CD4-positive, CD25-positive, alpha-beta regulatory T cell (primary cell): Measurements from ENCODE around the gene CMTM8. TPM values are rescaled to one million over a fixed set of nuclear protein-coding genes. Genes with fewer than 3 reads are reported as not detected.

Experiments
- ATAC-seq, 2 donors: fragments of 150-1000 bp; cut with Tn5 transposase; one replicate each; pipeline ENCODE4 v1.10.0; 2021; ENCODE audit warnings: low read depth in 2 of 2, moderate number of reproducible peaks in 2 of 2, moderate library complexity in 1 of 2
- DNase-seq, 3 donors: peaks; one replicate each; pipeline versions ENCODE4 v3.0.0 to v3.0.0-alpha.2; 2012 to 2022; ENCODE audit warnings: mixed read lengths in 1 of 3
- H3K27ac ChIP-seq: one replicate; pipeline ENCODE4 v1.7.0; 2013; ENCODE audit warnings: mild to moderate bottlenecking, low read length; ENCODE audit not compliant: insufficient read depth, poor library complexity, severe bottlenecking
- H3K27me3 ChIP-seq: one replicate; pipeline ENCODE4 v1.7.0; 2013; ENCODE audit warnings: low read length; ENCODE audit not compliant: control insufficient read depth, insufficient read depth
- H3K36me3 ChIP-seq: one replicate; pipeline ENCODE4 v1.7.0; 2013; ENCODE audit warnings: mild to moderate bottlenecking, low read length, moderate library complexity; ENCODE audit not compliant: control insufficient read depth, insufficient read depth
- H3K4me1 ChIP-seq: 2 replicates; pipeline ENCODE4 v1.7.0; 2013; ENCODE audit warnings: mild to moderate bottlenecking, low read length; ENCODE audit not compliant: insufficient read depth, control insufficient read depth, poor library complexity, severe bottlenecking
- H3K4me3 ChIP-seq: one replicate; pipeline ENCODE4 v1.7.0; 2013; ENCODE audit warnings: low read depth, mild to moderate bottlenecking, low read length, moderate library complexity
- H3K9me3 ChIP-seq, 2 experiments: 1 replicate in 1 of 2; 2 replicates in 1 of 2; pipeline ENCODE4 v1.7.0; 2013; ENCODE audit warnings: low read length in 2 of 2, mild to moderate bottlenecking in 1 of 2, moderate library complexity in 1 of 2; ENCODE audit not compliant: control insufficient read depth in 2 of 2
- H3K27ac Mint-ChIP-seq, 3 donors: one replicate each; pipeline ENCODE4 v1.8.0; 2020 to 2022; ENCODE audit warnings: mild to moderate bottlenecking in 3 of 3, mixed read lengths in 3 of 3, moderate library complexity in 2 of 3
- H3K27me3 Mint-ChIP-seq: one replicate; pipeline ENCODE4 v1.8.0; 2022; ENCODE audit warnings: mild to moderate bottlenecking, mixed read lengths
- H3K36me3 Mint-ChIP-seq: one replicate; pipeline ENCODE4 v1.8.0; 2020; ENCODE audit warnings: mixed read lengths
- H3K4me1 Mint-ChIP-seq, 4 donors: one replicate each; pipeline ENCODE4 v1.8.0; 2020 to 2022; ENCODE audit warnings: mixed read lengths in 4 of 4, mild to moderate bottlenecking in 1 of 4
- H3K4me3 Mint-ChIP-seq, 4 donors: one replicate each; pipeline ENCODE4 v1.8.0; 2020 to 2022; ENCODE audit warnings: mild to moderate bottlenecking in 4 of 4, mixed read lengths in 4 of 4, moderate library complexity in 3 of 4
- H3K9me3 Mint-ChIP-seq, 7 donors: one replicate each; pipeline ENCODE4 v1.8.0; 2020 to 2022; ENCODE audit warnings: mixed read lengths in 7 of 7, mild to moderate bottlenecking in 3 of 7, moderate library complexity in 2 of 7
- polyA plus RNA-seq, 4 donors: library from polyadenylated mRNA; unstranded; fragments of 300-500 nt; fragmentation: Illumina TruSeq; gene quantifications; one replicate each; pipeline ENCODE4 v1.2.3, GENCODE V29; 2021
- total RNA-seq: library from RNA; stranded (reverse); gene quantifications from one replicate; pipeline ENCODE4 v1.2.3, GENCODE V29; 2022

CMTM8 gene
- total and polyA plus RNA-seq, 5 donors from 2014 or later: 5.8 to 14.6 (median 13.1) TPM

DNA sequence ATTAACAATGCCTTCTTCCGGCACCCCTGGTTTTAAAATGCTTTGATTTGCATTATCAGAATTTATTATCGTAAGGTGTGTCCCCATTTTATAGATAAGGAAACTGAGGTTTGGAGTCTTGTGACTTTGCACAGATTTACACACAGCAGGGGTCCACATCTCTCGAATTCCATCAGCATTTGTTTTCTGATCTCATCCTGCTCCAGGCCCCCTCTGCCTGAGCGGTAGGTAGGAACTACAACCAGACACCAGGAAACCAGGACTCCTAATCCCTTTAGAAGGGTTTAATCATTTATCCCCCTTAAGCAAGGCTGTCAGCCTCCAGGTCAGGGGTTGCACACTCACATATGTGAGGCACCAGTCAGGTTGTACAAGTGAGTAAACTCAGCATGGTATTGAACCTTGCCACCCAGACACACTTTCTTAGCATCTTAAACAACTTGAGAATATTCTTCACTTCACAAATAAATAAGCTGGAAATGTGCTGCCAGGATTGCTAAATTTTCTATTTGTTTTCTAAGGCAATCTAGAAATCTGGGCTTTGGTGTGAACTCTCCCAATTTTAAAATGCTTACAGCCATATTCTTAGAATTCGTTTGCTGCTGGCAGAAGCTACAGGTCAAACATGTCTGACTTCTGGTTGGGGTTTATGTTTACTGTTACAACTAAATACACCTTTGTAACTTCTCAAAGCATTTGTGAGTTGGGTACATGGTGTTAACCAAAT lies 121.4 kb downstream of the CMTM8 start:
- H3K4me3 Mint-ChIP-seq: peak overlapping the region in 1 of 4 donors; percentile 23
- no peak overlapping the region for H3K27ac Mint-ChIP-seq
- Histone ChIP-seq H3K4me1 (no peaks in the 10 kb centered on the region), H3K4me3 (no peak overlapping the region), H3K9me3 (no peaks in the 10 kb centered on the region), H3K27ac (no peak overlapping the region), H3K27me3 (no peaks in the 10 kb centered on the region), H3K36me3 (no peaks in the 10 kb centered on the region)
- H3K9me3 Mint-ChIP-seq: peaks cover 0 to 2% (median 0%) of the 10 kb centered on the region in 7 donors
- H3K27me3 Mint-ChIP-seq: peaks cover 4% of the 10 kb centered on the region
- DNase-seq (no peak), ATAC-seq (no peak)
- H3K4me1 Mint-ChIP-seq: peaks cover 0 to 5% (median 0%) of the 10 kb centered on the region in 4 donors
- H3K36me3 Mint-ChIP-seq: peaks cover 10% of the 10 kb centered on the region

DNA sequence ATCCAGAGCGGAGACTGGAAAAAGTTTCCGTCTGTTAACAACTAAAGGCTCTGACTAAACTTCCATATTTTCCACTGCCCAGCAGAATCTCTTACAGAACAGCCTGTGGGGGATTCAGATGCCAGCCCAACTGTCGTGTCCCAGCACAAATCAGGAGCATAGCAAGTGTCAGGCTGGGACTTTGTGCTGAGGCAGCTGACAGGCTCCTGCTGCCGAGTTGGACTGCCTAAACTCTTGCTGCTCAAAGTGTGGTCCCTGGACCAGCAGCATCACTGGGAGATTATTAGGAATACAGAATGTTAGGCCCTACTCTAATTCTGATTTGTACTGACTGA lies 122.0 kb downstream of the CMTM8 start:
- H3K4me1 ChIP-seq: no peaks in the 10 kb centered on the region
- H3K4me3 ChIP-seq: no peak overlapping the region
- H3K27ac ChIP-seq: no peak overlapping the region
- no peaks in the 10 kb centered on the region for H3K36me3 ChIP-seq
- H3K9me3 ChIP-seq: no peaks in the 10 kb centered on the region
- Mint-ChIP-seq H3K9me3 (no peaks in the 10 kb centered on the region), H3K27me3 (no peaks in the 10 kb centered on the region), H3K4me1 (peaks cover 0 to 5% (median 0%) of the 10 kb centered on the region in 4 donors), H3K36me3 (peaks cover 10% of the 10 kb centered on the region), H3K4me3 (peak overlapping the region in 1 of 4 donors; percentile 27), H3K27ac (no peak overlapping the region)
- no peak for ATAC-seq
- H3K27me3 ChIP-seq: no peaks in the 10 kb centered on the region
- no peak for DNase-seq

DNA sequence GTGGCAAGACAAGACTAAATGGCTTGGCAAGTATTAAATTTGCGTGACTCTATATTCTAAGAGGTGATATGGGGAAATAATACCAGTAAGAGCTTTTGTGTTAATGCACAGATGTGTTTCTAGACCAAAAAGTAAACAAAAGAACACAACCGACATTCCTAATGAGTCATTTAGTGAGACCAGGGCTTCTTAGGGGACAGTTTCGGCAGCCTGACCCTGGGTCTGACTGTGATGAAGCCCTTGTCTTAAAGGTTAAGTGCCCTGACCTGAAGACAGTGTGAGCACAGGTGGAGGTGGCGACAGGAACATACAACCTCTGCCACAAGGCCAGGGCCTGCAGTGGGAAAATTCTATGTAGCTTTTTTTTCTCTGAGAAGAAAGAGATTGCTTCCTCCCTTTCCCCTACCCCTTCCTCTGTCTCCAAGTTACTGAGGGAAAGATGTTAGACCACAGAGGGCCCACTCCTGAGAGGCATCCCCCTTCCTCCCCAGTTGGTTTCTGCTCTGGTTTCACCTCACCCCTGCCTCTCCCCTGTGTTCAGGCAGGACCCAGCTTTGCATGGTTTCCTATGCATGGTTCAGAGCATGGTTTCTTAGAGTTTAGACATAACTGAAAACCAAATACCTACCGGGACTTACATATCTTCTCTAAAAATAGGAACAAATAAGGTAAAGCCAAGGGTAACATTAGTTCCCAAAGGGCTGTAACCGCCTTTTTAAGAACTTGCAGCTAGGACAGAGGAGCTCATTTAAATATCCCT lies 128.3 kb downstream of the CMTM8 start:
- Histone ChIP-seq H3K27me3 (no peaks in the 10 kb centered on the region), H3K36me3 (no peaks in the 10 kb centered on the region), H3K27ac (no peak overlapping the region), H3K4me3 (no peak overlapping the region), H3K4me1 (peaks cover 18% of the 10 kb centered on the region), H3K9me3 (no peaks in the 10 kb centered on the region)
- H3K4me3 Mint-ChIP-seq: no peak overlapping the region
- peak overlapping the region in 2 of 3 donors; percentile 55 to 76 for H3K27ac Mint-ChIP-seq
- H3K9me3 Mint-ChIP-seq: no peaks in the 10 kb centered on the region
- peaks cover 12 to 42% (median 22%) of the 10 kb centered on the region in 4 donors for H3K4me1 Mint-ChIP-seq
- ATAC-seq (no peak), DNase-seq (no peak)
- H3K27me3 Mint-ChIP-seq: no peaks in the 10 kb centered on the region
- H3K36me3 Mint-ChIP-seq: peaks cover 13% of the 10 kb centered on the region

DNA sequence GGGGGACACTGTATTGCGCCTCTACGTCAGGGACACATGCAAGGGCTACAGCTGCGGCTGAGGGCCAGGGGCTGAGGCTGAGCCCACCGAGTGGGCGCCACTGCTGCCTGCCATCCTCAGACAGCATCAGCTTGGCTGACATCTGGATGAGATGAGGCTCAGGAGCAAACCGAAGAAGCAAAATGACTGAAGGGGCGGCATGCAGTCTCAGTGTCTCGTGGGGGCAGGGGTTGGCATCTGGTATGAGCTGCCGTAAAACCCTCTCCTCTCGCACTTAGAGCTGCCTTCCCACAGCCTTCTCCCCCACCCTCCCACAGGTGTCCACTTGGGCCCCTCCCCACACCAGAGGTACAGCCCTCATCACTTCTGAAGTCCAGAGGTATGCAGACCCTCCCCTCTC lies 129.0 kb downstream of the CMTM8 start:
- no peaks in the 10 kb centered on the region for H3K9me3 Mint-ChIP-seq
- ATAC-seq (no peak), DNase-seq (no peak)
- peaks cover 12 to 48% (median 25%) of the 10 kb centered on the region in 4 donors for H3K4me1 Mint-ChIP-seq
- Histone ChIP-seq H3K4me3 (no peak overlapping the region), H3K36me3 (no peaks in the 10 kb centered on the region), H3K27me3 (no peaks in the 10 kb centered on the region), H3K27ac (no peak overlapping the region), H3K4me1 (peaks cover 25% of the 10 kb centered on the region), H3K9me3 (no peaks in the 10 kb centered on the region)
- no peaks in the 10 kb centered on the region for H3K27me3 Mint-ChIP-seq
- H3K4me3 Mint-ChIP-seq: no peak overlapping the region
- H3K27ac Mint-ChIP-seq: peak overlapping the region in 1 of 3 donors; percentile 76
- H3K36me3 Mint-ChIP-seq: peaks cover 13% of the 10 kb centered on the region

DNA sequence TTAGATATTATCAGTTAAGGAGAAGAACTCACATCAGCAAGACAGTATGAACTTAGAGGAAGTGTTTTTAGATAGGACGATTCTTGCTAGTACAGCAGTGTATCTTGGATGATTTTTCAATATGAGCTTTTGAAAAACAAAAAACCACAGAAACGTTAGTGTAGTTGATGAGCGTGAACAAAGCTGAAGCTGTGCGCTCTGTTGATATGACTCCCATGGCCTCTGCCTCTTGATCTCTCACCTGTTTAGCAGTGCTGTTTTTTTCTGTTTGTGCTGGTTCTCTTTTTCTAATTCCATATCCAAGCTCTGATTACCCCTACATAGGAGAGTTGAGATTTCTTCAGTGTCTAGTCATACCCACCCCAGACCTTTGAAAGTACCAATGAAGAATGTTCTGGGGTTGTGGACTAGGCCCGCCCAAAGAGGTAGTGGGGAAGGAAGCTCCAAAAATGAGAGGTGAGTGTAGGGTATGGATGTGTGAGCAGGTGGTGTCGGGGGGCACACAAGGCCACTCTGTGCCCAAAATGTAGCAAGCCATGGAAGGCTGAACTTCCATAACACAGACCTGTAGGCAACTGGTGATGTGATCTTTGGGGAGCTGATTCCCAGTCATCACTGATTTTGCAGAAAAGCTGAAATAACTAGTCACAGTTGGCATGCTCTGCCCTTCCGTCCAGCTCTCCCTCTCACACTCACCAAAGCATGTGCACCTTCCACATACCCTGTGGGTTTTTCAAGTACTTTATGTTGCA lies 133.2 kb downstream of the CMTM8 start:
- DNase-seq: peak in 2 of 3 donors; percentile 77 to 86

DNA sequence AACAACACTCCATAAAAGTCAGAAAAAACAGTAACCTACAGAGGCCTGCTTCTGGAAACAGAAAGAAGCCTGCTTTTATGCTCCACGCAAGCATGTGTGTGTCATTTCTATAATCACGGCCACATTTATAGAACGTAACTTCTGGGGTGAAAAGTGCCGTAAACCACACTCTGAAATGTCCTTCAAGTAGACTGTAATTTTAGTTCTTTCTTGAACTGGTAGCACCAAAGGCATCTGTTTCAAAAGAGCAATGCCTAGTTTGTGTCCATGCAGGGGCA lies 133.7 kb downstream of the CMTM8 start:
- H3K4me1 ChIP-seq: peaks cover 43% of the 10 kb centered on the region
- Mint-ChIP-seq H3K27me3 (no peaks in the 10 kb centered on the region), H3K27ac (peak overlapping the region; percentile 96 to 99 (median 97)), H3K36me3 (peaks cover 7% of the 10 kb centered on the region), H3K4me3 (peak overlapping the region in 3 of 4 donors; percentile 40 to 71 (median 42)), H3K9me3 (no peaks in the 10 kb centered on the region), H3K4me1 (peaks cover 18 to 58% (median 30%) of the 10 kb centered on the region in 4 donors)
- peak overlapping the region; percentile 63 for H3K4me3 ChIP-seq
- no peaks in the 10 kb centered on the region for H3K36me3 ChIP-seq
- H3K9me3 ChIP-seq: no peaks in the 10 kb centered on the region
- H3K27ac ChIP-seq: peak overlapping the region; percentile 85
- DNase-seq (peak in 1 of 3 donors; percentile 51), ATAC-seq (peak in 1 of 2 donors; percentile 2)
- H3K27me3 ChIP-seq: no peaks in the 10 kb centered on the region

More for the DNA sequence above, 133.2 kb downstream of the CMTM8 start:
- peak; percentile 87 to 92 for ATAC-seq
- Mint-ChIP-seq H3K4me1 (peaks cover 18 to 63% (median 33%) of the 10 kb centered on the region in 4 donors), H3K27me3 (no peaks in the 10 kb centered on the region), H3K36me3 (peaks cover 5% of the 10 kb centered on the region), H3K9me3 (no peaks in the 10 kb centered on the region), H3K27ac (peak overlapping the region; percentile 96 to 99 (median 97)), H3K4me3 (peak overlapping the region; percentile 40 to 77 (median 56))
- Histone ChIP-seq H3K9me3 (no peaks in the 10 kb centered on the region), H3K4me1 (peaks cover 43% of the 10 kb centered on the region), H3K27ac (peak overlapping the region; percentile 85), H3K27me3 (no peaks in the 10 kb centered on the region), H3K36me3 (no peaks in the 10 kb centered on the region), H3K4me3 (peak overlapping the region; percentile 63)

DNA sequence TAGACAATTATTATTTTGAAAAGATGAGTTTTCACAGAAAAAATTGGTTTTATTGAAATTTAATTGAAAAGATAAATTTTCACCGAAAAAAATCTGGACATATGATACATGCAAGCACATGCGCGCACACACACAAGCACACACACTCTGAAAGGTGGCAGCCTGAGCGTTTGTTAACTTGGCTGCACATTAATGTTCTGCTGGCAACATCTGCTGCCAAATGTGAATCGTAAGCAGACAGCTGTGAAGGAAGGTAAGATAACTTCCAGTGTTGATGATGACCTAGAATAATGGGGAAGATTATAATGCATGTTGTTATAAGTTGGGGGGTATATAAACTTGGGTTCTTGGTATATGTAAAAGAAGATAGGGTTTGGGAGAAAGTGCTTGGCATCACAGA lies 134.8 kb downstream of the CMTM8 start:
- DNase-seq (no peak), ATAC-seq (no peak)
- Mint-ChIP-seq H3K4me1 (peaks cover 16 to 57% (median 27%) of the 10 kb centered on the region in 4 donors), H3K9me3 (no peaks in the 10 kb centered on the region), H3K27me3 (no peaks in the 10 kb centered on the region), H3K36me3 (peaks cover 4% of the 10 kb centered on the region), H3K27ac (peak overlapping the region; percentile 52 to 96 (median 54)), H3K4me3 (no peak overlapping the region)
- H3K27me3 ChIP-seq: no peaks in the 10 kb centered on the region
- no peaks in the 10 kb centered on the region for H3K9me3 ChIP-seq
- H3K27ac ChIP-seq: peak overlapping the region; percentile 85
- H3K36me3 ChIP-seq: no peaks in the 10 kb centered on the region
- H3K4me3 ChIP-seq: no peak overlapping the region
- H3K4me1 ChIP-seq: peaks cover 43% of the 10 kb centered on the region
